KMS-11 (cell line): ENCODE measurements around the gene EMC8.

ENCODE experiments used
- H2AFZ ChIP-seq: fragments of 200-600 bp; sonication (generic); 2 replicates; pipeline ENCODE4 v1.6.1; 2016; ENCODE audit warnings: antibody characterized with exemption, mixed run types, low read depth
- H3K27ac ChIP-seq: fragments of 200-600 bp; sonication (generic); 2 replicates; pipeline ENCODE4 v1.6.1; 2016; ENCODE audit warnings: mild to moderate bottlenecking, mixed run types
- H3K27me3 ChIP-seq: fragments of 200-600 bp; sonication (generic); 2 replicates; pipeline ENCODE4 v1.6.1; 2017; ENCODE audit warnings: mild to moderate bottlenecking, low read depth, mixed run types, moderate library complexity; ENCODE audit not compliant: insufficient read depth
- H3K36me3 ChIP-seq: fragments of 200-600 bp; sonication (generic); 2 replicates; pipeline ENCODE4 v1.6.1; 2017; ENCODE audit warnings: mild to moderate bottlenecking, mixed run types; ENCODE audit not compliant: insufficient read depth
- H3K4me1 ChIP-seq: fragments of 200-600 bp; sonication (generic); 2 replicates; pipeline ENCODE4 v1.6.1; 2016; ENCODE audit warnings: mild to moderate bottlenecking, low read depth, mixed run types; ENCODE audit not compliant: poor library complexity, severe bottlenecking
- H3K4me2 ChIP-seq: fragments of 200-600 bp; sonication (generic); 2 replicates; pipeline ENCODE4 v1.7.0; 2016; ENCODE audit warnings: mild to moderate bottlenecking, mixed run types
- H3K4me3 ChIP-seq: fragments of 200-600 bp; sonication (generic); IDR thresholded peaks from 2 replicates; pipeline ENCODE4 v1.6.1; 2017; ENCODE audit warnings: low read depth, low read length, mixed read lengths; ENCODE audit not compliant: insufficient read depth
- H3K79me2 ChIP-seq: fragments of 200-600 bp; sonication (generic); 2 replicates; pipeline ENCODE4 v1.6.1; 2016; ENCODE audit warnings: low read depth, mixed run types; ENCODE audit not compliant: insufficient read depth
- H3K9ac ChIP-seq: fragments of 200-600 bp; sonication (generic); 2 replicates; pipeline ENCODE4 v1.6.1; 2016; ENCODE audit warnings: mild to moderate bottlenecking, mixed run types
- H4K20me1 ChIP-seq: fragments of 200-600 bp; sonication (generic); 2 replicates; pipeline ENCODE4 v1.6.1; 2016; ENCODE audit warnings: mild to moderate bottlenecking, mixed run types; ENCODE audit not compliant: insufficient read depth
- TF ChIP-seq, protein P1 (sequence below): fragments of 200-600 bp; sonication (generic); conservative IDR thresholded peaks from 2 replicates; pipeline ENCODE4 v1.6.1; 2017; ENCODE audit warnings: low read depth, mild to moderate bottlenecking, antibody characterized with exemption, low read length, moderate library complexity, mixed read lengths

EMC8 gene

DNA sequence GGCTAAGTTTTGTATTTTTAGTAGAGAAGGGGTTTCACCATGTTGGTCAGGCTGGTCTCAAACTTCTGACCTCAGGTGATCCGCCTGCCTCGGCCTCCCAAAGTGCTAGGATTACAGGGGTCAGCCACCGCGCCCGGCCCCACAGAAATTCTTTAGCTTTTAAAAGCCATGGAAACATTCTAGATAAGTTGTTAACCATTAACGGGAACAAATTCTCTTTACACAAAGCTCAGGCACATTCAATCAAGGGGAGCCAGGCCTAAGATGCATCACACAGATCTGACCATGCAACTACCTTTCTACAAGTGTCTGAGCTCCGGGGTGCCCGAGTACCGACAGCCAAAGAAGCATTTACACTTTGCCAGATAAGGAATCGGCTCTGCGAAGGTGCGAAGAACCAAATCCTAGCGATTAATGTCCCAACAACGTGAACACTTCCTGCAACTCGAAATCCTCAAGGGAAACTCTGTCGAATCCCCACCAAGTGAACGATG, 1.0 kb downstream of the EMC8 start:
- Histone ChIP-seq H3K4me2 (peak overlapping the region; percentile 98), H3K79me2 (peaks cover 84% of the 10 kb centered on the region), H3K36me3 (peaks cover 11% of the 10 kb centered on the region; the same call in 1 of the 2 replicates), H3K4me1 (peaks cover 18% of the 10 kb centered on the region), H3K27me3 (no peaks in the 10 kb centered on the region), H3K9ac (peak overlapping the region; percentile 96), H4K20me1 (no peaks in the 10 kb centered on the region), H3K27ac (no peak overlapping the region), H2AFZ (no peak overlapping the region), H3K4me3 (no peak overlapping the region)
- TF ChIP-seq, protein P1, sequence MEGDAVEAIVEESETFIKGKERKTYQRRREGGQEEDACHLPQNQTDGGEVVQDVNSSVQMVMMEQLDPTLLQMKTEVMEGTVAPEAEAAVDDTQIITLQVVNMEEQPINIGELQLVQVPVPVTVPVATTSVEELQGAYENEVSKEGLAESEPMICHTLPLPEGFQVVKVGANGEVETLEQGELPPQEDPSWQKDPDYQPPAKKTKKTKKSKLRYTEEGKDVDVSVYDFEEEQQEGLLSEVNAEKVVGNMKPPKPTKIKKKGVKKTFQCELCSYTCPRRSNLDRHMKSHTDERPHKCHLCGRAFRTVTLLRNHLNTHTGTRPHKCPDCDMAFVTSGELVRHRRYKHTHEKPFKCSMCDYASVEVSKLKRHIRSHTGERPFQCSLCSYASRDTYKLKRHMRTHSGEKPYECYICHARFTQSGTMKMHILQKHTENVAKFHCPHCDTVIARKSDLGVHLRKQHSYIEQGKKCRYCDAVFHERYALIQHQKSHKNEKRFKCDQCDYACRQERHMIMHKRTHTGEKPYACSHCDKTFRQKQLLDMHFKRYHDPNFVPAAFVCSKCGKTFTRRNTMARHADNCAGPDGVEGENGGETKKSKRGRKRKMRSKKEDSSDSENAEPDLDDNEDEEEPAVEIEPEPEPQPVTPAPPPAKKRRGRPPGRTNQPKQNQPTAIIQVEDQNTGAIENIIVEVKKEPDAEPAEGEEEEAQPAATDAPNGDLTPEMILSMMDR, result no peak

DNA sequence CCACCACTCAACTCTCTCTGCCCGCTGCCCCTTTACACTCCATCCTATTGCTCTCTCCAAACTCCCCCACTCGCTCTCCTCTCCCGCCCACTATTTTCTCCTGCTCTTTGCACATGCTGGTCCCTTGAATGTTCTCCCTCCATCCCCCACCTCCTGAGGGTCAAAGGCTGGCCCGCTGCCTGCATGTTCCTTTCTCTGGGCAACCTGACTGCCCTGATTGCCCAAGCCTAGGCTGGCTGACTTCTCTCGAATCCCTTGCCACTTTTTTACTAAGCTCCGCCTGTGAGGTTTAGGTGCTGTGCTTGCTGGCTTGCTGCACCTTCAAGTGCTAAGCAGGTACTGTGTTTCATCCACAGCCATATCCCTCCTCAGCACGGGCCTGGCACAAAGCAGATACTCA, 2.7 kb downstream of the EMC8 start:
- H3K27me3 ChIP-seq, result no peaks in the 10 kb centered on the region
- no peak overlapping the region for H3K27ac ChIP-seq
- peaks cover 91% of the 10 kb centered on the region for H3K79me2 ChIP-seq
- no peak overlapping the region for H3K4me3 ChIP-seq
- peaks cover 18% of the 10 kb centered on the region for H3K4me1 ChIP-seq
- peaks cover 4% of the 10 kb centered on the region; the same call in 1 of the 2 replicates for H3K36me3 ChIP-seq
- TF ChIP-seq, protein P1, result no peak
- H4K20me1 ChIP-seq, result no peaks in the 10 kb centered on the region
- H2AFZ ChIP-seq, result no peak overlapping the region
- H3K9ac ChIP-seq, result no peak overlapping the region
- H3K4me2 ChIP-seq, result no peak overlapping the region

DNA sequence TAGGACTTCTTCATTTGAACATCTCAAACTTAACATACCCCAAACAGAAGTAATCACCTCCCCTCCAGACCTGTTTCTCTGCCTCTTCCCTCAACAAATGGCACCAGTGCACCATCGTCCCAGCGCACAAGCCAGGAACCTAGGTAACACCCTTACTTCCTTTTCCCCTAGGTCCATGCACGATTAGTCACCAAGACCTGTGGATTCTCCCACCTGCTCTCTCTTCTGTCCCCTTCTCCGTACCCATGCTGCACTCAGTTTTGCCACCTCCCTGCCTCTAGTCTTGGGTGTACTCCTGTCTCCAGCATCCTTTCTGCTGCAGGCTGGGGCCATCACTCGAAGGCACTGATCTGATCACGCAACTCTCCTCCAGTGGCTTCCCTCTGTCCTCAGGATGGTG, 3.2 kb downstream of the EMC8 start:
- TF ChIP-seq, protein P1, result no peak
- peaks cover 17% of the 10 kb centered on the region for H3K4me1 ChIP-seq
- H3K79me2 ChIP-seq, result peaks cover 90% of the 10 kb centered on the region
- H2AFZ ChIP-seq, result no peak overlapping the region
- H4K20me1 ChIP-seq, result no peaks in the 10 kb centered on the region
- H3K27ac ChIP-seq, result no peak overlapping the region
- H3K4me3 ChIP-seq, result no peak overlapping the region
- H3K9ac ChIP-seq, result no peak overlapping the region
- H3K27me3 ChIP-seq, result no peaks in the 10 kb centered on the region
- no peaks in the 10 kb centered on the region for H3K36me3 ChIP-seq
- H3K4me2 ChIP-seq, result no peak overlapping the region

DNA sequence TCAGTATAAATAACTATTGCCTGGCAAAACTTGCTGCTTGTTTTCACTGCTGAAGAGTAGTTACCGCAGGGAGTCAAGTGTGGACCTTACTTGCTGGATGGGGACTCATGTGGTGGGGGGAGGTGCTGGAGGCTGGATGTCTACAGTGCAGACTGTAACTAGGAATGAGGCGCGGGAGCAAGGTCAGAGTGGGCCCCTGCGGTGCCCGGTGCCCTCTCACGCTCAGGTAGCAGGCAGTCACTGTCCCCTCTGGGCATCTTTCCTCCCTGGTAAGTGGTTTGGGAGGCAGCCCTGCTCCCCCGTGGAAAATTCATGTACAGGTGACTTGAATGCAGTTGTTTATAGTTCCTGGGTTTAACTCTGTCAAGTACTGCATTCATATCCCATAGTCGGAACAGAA, 4.6 kb downstream of the EMC8 start:
- Histone ChIP-seq H3K27ac (no peak overlapping the region), H4K20me1 (no peaks in the 10 kb centered on the region), H3K4me1 (peaks cover 12% of the 10 kb centered on the region), H3K9ac (no peak overlapping the region), H3K27me3 (no peaks in the 10 kb centered on the region), H3K4me3 (no peak overlapping the region), H3K79me2 (peaks cover 75% of the 10 kb centered on the region), H2AFZ (no peak overlapping the region), H3K4me2 (no peak overlapping the region), H3K36me3 (no peaks in the 10 kb centered on the region)
- TF ChIP-seq, protein P1, result no peak
